DND-41 (cell line): ENCODE data around the gene EVL.

Experiments
- EZH2 ChIP-seq: IDR thresholded peaks from 3 replicates; pipeline ENCODE4 v1.6.1; 2012; ENCODE audit warnings: borderline replicate concordance, low read depth, mild to moderate bottlenecking, moderate library complexity, low read length, inconsistent platforms; ENCODE audit not compliant: severe bottlenecking
- TF ChIP-seq, protein P1 (sequence below): IDR thresholded peaks from 2 replicates; pipeline ENCODE4 v1.5.1; 2012; ENCODE audit warnings: borderline replicate concordance, low read length, moderate library complexity, mild to moderate bottlenecking; ENCODE audit not compliant: poor library complexity, severe bottlenecking; ENCODE audit errors: extremely low read depth

DNA sequence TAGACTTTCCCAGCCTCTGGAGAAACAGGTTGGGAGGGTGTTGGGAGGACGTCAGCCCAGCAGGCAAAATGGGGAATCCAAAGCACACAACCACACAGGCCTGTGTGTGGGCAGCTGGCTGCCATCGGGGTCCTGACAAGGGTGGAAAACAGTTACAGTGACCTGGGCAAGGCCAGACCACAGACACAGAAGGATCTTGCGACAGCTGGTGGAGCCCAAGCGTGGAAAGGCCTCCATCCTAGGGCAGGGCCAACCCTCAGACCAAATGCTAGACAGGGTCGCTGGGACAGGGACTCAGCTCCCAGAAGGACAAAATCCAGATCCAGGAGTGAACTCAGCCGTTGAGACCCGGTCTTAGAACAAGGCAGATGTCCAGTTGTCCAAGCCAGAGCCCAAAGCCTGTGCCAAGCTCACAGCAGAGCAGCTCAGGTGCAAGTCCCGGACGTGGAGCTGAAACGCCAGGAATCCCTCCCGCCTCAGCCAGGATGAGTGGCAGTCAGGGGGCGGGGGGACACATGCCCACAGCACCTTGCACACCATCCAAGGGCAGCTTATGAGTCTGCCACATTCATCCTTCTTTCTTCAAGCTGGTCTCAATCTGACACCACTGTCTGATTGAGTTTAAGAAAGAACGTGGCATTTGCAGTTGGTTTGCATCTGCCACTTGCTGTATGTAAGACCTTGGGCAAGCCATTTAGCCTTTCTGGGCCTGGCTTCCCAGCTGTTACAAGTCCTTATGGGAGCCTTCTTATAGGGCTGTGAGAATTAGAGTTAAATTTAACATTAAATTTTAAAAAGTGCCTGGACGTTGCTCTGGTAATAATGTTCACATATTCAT is 56.6 kb downstream of the EVL start:
- TF ChIP-seq, protein P1, sequence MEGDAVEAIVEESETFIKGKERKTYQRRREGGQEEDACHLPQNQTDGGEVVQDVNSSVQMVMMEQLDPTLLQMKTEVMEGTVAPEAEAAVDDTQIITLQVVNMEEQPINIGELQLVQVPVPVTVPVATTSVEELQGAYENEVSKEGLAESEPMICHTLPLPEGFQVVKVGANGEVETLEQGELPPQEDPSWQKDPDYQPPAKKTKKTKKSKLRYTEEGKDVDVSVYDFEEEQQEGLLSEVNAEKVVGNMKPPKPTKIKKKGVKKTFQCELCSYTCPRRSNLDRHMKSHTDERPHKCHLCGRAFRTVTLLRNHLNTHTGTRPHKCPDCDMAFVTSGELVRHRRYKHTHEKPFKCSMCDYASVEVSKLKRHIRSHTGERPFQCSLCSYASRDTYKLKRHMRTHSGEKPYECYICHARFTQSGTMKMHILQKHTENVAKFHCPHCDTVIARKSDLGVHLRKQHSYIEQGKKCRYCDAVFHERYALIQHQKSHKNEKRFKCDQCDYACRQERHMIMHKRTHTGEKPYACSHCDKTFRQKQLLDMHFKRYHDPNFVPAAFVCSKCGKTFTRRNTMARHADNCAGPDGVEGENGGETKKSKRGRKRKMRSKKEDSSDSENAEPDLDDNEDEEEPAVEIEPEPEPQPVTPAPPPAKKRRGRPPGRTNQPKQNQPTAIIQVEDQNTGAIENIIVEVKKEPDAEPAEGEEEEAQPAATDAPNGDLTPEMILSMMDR = no peak
- TF ChIP-seq EZH2 = no peak
